NCI-H748 (cell line): ENCODE results near the gene MPST.

Experiments used
- DNase-seq: peaks from one replicate; lab custom pipeline; 2025; ENCODE audit not compliant: unreplicated experiment; lab: John Stamatoyannopoulos, UW

MPST gene

DNA sequence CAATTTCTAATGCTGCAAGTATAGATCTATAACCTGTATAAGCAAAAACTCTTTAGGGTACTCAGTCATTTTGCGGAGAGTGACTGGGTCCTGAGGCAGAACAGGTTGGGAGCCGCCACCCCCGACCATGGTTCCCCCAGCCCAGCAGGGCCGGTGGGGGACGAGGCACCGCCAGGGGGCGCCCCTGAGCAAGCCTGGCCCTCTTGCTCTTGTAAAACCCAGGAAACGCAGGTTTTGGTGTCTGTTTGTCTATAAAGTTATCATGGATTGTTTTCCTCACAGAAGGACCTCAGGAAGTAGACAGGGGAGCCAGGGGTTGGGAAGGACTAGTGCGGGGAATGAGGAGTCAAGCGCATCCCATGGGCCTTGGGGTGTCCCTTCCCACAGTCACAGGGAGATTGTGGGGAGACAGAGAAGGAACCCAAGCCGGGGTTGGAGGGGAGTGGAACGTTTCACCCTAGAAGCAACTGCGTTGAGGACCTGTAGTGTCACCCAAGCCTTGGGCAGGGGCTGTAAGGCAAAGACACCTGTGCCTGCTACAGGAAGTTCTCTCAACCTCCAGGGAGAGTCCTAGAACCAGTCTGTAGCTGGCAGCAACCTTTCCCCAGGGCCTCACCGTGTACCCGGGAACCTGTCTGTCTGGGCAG lies 58.4 kb downstream of the MPST start:
- DNase-seq = peak; percentile 43

DNA sequence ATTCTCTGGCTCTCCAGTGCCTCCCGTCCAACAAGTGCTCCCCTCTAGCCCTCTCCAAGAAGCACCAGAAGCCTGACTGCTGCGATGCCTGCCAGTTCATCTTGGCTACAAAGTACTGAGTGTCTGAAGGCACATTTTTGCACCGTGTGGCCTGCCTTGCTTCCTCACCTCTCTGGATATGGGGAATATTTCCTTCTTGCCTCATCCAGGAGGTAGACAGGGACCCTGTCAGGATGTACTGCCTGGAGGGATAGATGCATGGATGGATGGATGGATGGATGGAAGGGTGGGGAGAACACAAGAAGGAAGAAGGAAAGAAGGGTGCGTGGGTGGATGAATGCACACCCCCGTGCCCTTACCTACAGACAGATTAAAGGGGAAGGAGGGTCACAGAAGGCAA lies 59.6 kb downstream of the MPST start:
- no peak for DNase-seq
